Sigmoid colon (tissue), 3 donors: ENCODE measurements around the gene RWDD4.

Experiments used
- POLR2A ChIP-seq, 2 donors: fragments of 450-650 bp; IDR thresholded peaks; one replicate each; pipeline ENCODE4 v1.6.1; 2016; ENCODE audit warnings: antibody characterized with exemption in 2 of 2, mild to moderate bottlenecking in 2 of 2, moderate library complexity in 2 of 2
- TF ChIP-seq, protein P1 (sequence below), 4 experiments: fragments of 450-650 bp in 3 of 4; fragments of 200-600 bp in 1 of 4; IDR thresholded peaks; one replicate each; pipeline ENCODE4 v1.5.1; 2016 to 2019; ENCODE audit warnings: antibody characterized with exemption in 4 of 4, mild to moderate bottlenecking in 3 of 4, moderate library complexity in 2 of 4

DNA sequence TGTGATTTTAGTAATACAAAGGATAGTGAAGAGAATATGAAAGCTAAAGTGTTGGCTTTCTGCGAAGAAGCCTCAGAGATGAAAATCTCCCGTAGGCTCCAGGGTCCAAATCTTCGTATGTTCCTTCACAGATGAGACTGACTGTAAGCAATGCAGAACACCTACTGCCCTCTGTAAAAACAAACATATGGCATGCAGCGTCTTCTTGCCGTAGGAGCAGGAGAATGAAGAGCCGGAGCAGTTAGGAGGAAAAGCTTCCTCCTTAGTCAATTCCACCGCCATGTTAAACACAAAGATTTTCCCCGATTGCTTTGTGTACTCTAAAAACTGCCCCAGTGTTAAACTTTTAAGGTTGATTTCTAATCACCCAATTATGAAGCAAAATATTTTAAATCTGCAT lies 22.5 kb downstream of the RWDD4 start:
- TF ChIP-seq, protein P1, sequence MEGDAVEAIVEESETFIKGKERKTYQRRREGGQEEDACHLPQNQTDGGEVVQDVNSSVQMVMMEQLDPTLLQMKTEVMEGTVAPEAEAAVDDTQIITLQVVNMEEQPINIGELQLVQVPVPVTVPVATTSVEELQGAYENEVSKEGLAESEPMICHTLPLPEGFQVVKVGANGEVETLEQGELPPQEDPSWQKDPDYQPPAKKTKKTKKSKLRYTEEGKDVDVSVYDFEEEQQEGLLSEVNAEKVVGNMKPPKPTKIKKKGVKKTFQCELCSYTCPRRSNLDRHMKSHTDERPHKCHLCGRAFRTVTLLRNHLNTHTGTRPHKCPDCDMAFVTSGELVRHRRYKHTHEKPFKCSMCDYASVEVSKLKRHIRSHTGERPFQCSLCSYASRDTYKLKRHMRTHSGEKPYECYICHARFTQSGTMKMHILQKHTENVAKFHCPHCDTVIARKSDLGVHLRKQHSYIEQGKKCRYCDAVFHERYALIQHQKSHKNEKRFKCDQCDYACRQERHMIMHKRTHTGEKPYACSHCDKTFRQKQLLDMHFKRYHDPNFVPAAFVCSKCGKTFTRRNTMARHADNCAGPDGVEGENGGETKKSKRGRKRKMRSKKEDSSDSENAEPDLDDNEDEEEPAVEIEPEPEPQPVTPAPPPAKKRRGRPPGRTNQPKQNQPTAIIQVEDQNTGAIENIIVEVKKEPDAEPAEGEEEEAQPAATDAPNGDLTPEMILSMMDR (IDR thresholded peaks at IDR 0.05) = no peak
- no peak for TF ChIP-seq POLR2A (IDR thresholded peaks at IDR 0.05)
